Measurements from ENCODE around the gene NEAT1. TPM values are rescaled to one million over a fixed set of nuclear protein-coding genes. Genes with fewer than 3 reads are reported as not detected.

NEAT1 gene
- total and polyA plus RNA-seq, 9 of the 15 experiments (the other 6 are each of a cell fraction or from before 2014, with no cell fraction given), result 20.1 to 389 (median 62.8) TPM

DNA sequence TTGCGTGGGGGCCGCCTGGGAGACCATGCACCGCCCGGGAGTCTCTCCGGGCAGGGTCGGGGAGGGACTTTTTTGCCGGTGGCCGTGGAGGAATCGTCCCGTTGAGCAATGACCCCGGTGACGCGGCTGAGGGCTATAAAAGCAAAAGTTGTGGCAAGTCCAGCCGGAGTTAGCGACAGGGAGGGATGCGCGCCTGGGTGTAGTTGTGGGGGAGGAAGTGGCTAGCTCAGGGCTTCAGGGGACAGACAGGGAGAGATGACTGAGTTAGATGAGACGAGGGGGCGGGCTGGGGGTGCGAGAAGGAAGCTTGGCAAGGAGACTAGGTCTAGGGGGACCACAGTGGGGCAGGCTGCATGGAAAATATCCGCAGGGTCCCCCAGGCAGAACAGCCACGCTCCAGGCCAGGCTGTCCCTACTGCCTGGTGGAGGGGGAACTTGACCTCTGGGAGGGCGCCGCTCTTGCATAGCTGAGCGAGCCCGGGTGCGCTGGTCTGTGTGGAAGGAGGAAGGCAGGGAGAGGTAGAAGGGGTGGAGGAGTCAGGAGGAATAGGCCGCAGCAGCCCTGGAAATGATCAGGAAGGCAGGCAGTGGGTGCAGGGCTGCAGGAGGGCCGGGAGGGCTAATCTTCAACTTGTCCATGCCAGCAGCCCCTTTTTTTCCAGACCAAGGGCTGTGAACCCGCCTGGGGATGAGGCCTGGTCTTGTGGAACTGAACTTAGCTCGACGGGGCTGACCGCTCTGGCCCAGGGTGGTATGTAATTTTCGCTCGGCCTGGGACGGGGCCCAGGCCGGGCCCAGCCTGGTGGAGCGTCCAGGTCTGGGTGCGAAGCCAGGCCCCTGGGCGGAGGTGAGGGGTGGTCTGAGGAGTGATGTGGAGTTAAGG is at the start of gene NEAT1 (continued):
- TF ChIP-seq, protein P1, sequence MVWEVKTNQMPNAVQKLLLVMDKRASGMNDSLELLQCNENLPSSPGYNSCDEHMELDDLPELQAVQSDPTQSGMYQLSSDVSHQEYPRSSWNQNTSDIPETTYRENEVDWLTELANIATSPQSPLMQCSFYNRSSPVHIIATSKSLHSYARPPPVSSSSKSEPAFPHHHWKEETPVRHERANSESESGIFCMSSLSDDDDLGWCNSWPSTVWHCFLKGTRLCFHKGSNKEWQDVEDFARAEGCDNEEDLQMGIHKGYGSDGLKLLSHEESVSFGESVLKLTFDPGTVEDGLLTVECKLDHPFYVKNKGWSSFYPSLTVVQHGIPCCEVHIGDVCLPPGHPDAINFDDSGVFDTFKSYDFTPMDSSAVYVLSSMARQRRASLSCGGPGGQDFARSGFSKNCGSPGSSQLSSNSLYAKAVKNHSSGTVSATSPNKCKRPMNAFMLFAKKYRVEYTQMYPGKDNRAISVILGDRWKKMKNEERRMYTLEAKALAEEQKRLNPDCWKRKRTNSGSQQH (CRISPR knock-in tag; IDR thresholded peaks at IDR 0.05), result peak; percentile 100
- TF ChIP-seq ZNF584 (CRISPR knock-in tag; IDR thresholded peaks at IDR 0.05; ENCODE audit: low read depth) (no peak), FOXA3 (CRISPR knock-in tag; conservative IDR thresholded peaks at IDR 0.05 in 1 of 2, IDR thresholded peaks at IDR 0.05 in 1 of 2) (peak; percentile 59 to 95; a peak in 2 of 4 replicates), ZNF324 (CRISPR knock-in tag; IDR thresholded peaks at IDR 0.05) (peak; percentile 99), ZNF121 (CRISPR knock-in tag; conservative IDR thresholded peaks at IDR 0.05) (no peak), TCF7 (IDR thresholded peaks at IDR 0.05; ENCODE audit: borderline replicate concordance) (peak; percentile 62; the same call in 1 of the 2 replicates), BCOR (IDR thresholded peaks at IDR 0.05) (peak; percentile 82), ZNF444 (CRISPR knock-in tag; IDR thresholded peaks at IDR 0.05) (peak; percentile 99), DPF2 (IDR thresholded peaks at IDR 0.05) (peak; percentile 58; the same call in 1 of the 2 replicates), KHSRP (IDR thresholded peaks at IDR 0.05) (no peak), HMG20B (CRISPR knock-in tag; IDR thresholded peaks at IDR 0.05) (peak; percentile 100), BRD4 (IDR thresholded peaks at IDR 0.05) (no peak; the same call in none of the 2 replicates), HNRNPUL1 (IDR thresholded peaks at IDR 0.05; ENCODE audit: low read length) (peak; percentile 93), ZNF165 (CRISPR knock-in tag; IDR thresholded peaks at IDR 0.05; ENCODE audit: borderline replicate concordance) (peak; percentile 88), KLF10 (CRISPR knock-in tag; IDR thresholded peaks at IDR 0.05) (peak; percentile 100), SETDB1 (IDR thresholded peaks at IDR 0.05; ENCODE audit: low read length) (no peak), CBFA2T2 (conservative IDR thresholded peaks at IDR 0.05) (peak; percentile 11; the same call in 1 of the 2 replicates), CSDE1 (IDR thresholded peaks at IDR 0.05) (no peak)
- TF ChIP-seq, protein P2, sequence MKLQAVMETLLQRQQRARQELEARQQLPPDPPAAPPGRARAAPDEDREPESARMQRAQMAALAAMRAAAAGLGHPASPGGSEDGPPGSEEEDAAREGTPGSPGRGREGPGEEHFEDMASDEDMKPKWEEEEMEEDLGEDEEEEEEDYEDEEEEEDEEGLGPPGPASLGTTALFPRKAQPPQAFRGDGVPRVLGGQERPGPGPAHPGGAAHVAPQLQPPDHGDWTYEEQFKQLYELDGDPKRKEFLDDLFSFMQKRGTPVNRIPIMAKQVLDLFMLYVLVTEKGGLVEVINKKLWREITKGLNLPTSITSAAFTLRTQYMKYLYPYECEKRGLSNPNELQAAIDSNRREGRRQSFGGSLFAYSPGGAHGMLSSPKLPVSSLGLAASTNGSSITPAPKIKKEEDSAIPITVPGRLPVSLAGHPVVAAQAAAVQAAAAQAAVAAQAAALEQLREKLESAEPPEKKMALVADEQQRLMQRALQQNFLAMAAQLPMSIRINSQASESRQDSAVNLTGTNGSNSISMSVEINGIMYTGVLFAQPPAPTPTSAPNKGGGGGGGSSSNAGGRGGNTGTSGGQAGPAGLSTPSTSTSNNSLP (IDR thresholded peaks at IDR 0.05; ENCODE audit: borderline replicate concordance, low read depth, low read length), result no peak
- TF ChIP-seq, protein P3, sequence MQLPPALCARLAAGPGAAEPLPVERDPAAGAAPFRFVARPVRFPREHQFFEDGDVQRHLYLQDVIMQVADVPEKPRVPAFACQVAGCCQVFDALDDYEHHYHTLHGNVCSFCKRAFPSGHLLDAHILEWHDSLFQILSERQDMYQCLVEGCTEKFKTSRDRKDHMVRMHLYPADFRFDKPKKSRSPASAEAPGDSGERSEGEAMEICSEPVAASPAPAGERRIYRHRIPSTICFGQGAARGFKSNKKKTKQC (CRISPR knock-in tag; IDR thresholded peaks at IDR 0.05), result peak; percentile 75
- TF ChIP-seq, protein P4, sequence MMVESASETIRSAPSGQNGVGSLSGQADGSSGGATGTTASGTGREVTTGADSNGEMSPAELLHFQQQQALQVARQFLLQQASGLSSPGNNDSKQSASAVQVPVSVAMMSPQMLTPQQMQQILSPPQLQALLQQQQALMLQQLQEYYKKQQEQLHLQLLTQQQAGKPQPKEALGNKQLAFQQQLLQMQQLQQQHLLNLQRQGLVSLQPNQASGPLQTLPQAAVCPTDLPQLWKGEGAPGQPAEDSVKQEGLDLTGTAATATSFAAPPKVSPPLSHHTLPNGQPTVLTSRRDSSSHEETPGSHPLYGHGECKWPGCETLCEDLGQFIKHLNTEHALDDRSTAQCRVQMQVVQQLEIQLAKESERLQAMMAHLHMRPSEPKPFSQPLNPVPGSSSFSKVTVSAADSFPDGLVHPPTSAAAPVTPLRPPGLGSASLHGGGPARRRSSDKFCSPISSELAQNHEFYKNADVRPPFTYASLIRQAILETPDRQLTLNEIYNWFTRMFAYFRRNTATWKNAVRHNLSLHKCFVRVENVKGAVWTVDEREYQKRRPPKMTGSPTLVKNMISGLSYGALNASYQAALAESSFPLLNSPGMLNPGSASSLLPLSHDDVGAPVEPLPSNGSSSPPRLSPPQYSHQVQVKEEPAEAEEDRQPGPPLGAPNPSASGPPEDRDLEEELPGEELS (CRISPR knock-in tag; IDR thresholded peaks at IDR 0.05; ENCODE audit: borderline replicate concordance), result peak; percentile 60
- TF ChIP-seq, protein P5, sequence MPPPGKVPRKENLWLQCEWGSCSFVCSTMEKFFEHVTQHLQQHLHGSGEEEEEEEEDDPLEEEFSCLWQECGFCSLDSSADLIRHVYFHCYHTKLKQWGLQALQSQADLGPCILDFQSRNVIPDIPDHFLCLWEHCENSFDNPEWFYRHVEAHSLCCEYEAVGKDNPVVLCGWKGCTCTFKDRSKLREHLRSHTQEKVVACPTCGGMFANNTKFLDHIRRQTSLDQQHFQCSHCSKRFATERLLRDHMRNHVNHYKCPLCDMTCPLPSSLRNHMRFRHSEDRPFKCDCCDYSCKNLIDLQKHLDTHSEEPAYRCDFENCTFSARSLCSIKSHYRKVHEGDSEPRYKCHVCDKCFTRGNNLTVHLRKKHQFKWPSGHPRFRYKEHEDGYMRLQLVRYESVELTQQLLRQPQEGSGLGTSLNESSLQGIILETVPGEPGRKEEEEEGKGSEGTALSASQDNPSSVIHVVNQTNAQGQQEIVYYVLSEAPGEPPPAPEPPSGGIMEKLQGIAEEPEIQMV (tag; conservative IDR thresholded peaks at IDR 0.05; ENCODE audit: low read depth), result no peak

Data from K562 (cell line).